Gastroesophageal sphincter (tissue), 4 donors: ENCODE measurements around the gene TTC23. TPM values are rescaled to one million over a fixed set of nuclear protein-coding genes. Genes with fewer than 3 reads are reported as not detected.

Experiments used
- ATAC-seq: fragments of 150-250 bp; one replicate; pipeline ENCODE4 v1.9.1; 2016; ENCODE audit warnings: mild to moderate bottlenecking, moderate library complexity
- H3K27ac ChIP-seq, 4 donors: fragments of 200-600 bp; sonication (generic) in 3 of 4; 1 replicate in 3 of 4; 2 replicates in 1 of 4; pipeline ENCODE4 v1.5.1; 2016 to 2019
- H3K27me3 ChIP-seq: fragments of 200-600 bp; sonication (generic); one replicate; pipeline ENCODE4 v1.5.1; 2019
- H3K36me3 ChIP-seq, 2 donors: fragments of 200-600 bp; sonication (generic); one replicate each; pipeline ENCODE4 v1.5.1; 2019; ENCODE audit warnings: control low read depth in 1 of 2
- H3K4me1 ChIP-seq, 3 donors: fragments of 200-600 bp; sonication (generic); 1 replicate in 2 of 3; 2 replicates in 1 of 3; pipeline ENCODE4 v1.5.1; 2016 to 2019; ENCODE audit warnings: control low read depth in 2 of 3
- H3K4me3 ChIP-seq, 2 donors: fragments of 200-600 bp; sonication (generic); one replicate each; pipeline ENCODE4 v1.5.1; 2019; ENCODE audit warnings: mild to moderate bottlenecking in 1 of 2, moderate library complexity in 1 of 2
- H3K9me3 ChIP-seq, 3 donors: fragments of 200-600 bp; sonication (generic); one replicate each; pipeline ENCODE4 v1.5.1; 2017 to 2019; ENCODE audit warnings: control low read depth in 2 of 3
- CTCF ChIP-seq, 4 experiments: fragments of 200-600 bp in 2 of 4; fragments of 450-650 bp in 2 of 4; sonication (generic) in 1 of 4; IDR thresholded peaks; one replicate each; pipeline ENCODE4 v1.5.1; 2017 to 2019; ENCODE audit warnings: antibody characterized with exemption in 4 of 4, mild to moderate bottlenecking in 2 of 4, moderate library complexity in 2 of 4
- EP300 ChIP-seq: sonication (generic); formaldehyde crosslinking; IDR thresholded peaks from one replicate; pipeline ENCODE4 v1.6.1; 2017; ENCODE audit warnings: antibody characterized with exemption, mild to moderate bottlenecking
- POLR2A ChIP-seq, 2 donors: fragments of 450-650 bp; IDR thresholded peaks; one replicate each; pipeline ENCODE4 v1.6.1; 2017; ENCODE audit warnings: antibody characterized with exemption in 2 of 2, mild to moderate bottlenecking in 2 of 2, moderate library complexity in 1 of 2
- POLR2AphosphoS5 ChIP-seq: sonication (generic); formaldehyde crosslinking; IDR thresholded peaks from one replicate; pipeline ENCODE4 v1.6.1; 2017; ENCODE audit warnings: antibody characterized with exemption
- WGBS, 2 donors: methylation state at CpG; one replicate each; pipeline ENCODE4 v1.1.5; 2018; ENCODE audit warnings: low coverage in 1 of 2; 5-methylcytosine and 5-hydroxymethylcytosine counted together
- total RNA-seq, 4 donors: library from RNA; depleted of rRNA; stranded (reverse); fragments of >200 nt; gene quantifications; one replicate each; pipeline ENCODE4 v1.1.0, GENCODE V29; 2016

The TTC23 gene
- total RNA-seq, 4 donors from 2014 or later: 13.7 to 33.3 (median 20.0) TPM

- no peak overlapping the region for H3K4me3 ChIP-seq
- H3K9me3 ChIP-seq: no peaks in the 10 kb centered on the region
- 50 to 80% methylated on average over 4 to 5 of the region's 7 CpGs for WGBS, 2 donors
- peak; percentile 93 for ATAC-seq
- peaks cover 9 to 89% (median 14%) of the 10 kb centered on the region in 3 donors for H3K4me1 ChIP-seq
- H3K36me3 ChIP-seq: peaks cover 0 to 5% of the 10 kb centered on the region in 2 donors
- TF ChIP-seq POLR2AphosphoS5 (peak; percentile 95), POLR2A (IDR thresholded peaks at IDR 0.05) (no peak)
- peak overlapping the region; percentile 84 to 99 (median 98) for H3K27ac ChIP-seq
- H3K27me3 ChIP-seq: no peaks in the 10 kb centered on the region
Measured at GRCh38 chr15:99143655-99144610, 105.4 kb downstream of the TTC23 start.

GRCh38 chr15:99143242-99143641 is 106.1 kb downstream of the TTC23 start:
- no peak overlapping the region for H3K4me3 ChIP-seq
- no peaks in the 10 kb centered on the region for H3K27me3 ChIP-seq
- H3K36me3 ChIP-seq: peaks cover 0 to 10% of the 10 kb centered on the region in 2 donors
- H3K4me1 ChIP-seq: peaks cover 9 to 88% (median 14%) of the 10 kb centered on the region in 3 donors
- TF ChIP-seq CTCF (IDR thresholded peaks at IDR 0.05) (no peak), POLR2AphosphoS5 (no peak), POLR2A (IDR thresholded peaks at IDR 0.05) (no peak), EP300 (no peak)
- H3K27ac ChIP-seq: peak overlapping the region; percentile 84 to 99 (median 98)
- ATAC-seq: peak; percentile 6
- H3K9me3 ChIP-seq: no peaks in the 10 kb centered on the region
- 11 to 19% methylated on average over 3 of the region's 3 CpGs for WGBS, 2 donors

GRCh38 chr15:99142562-99142961 is 106.8 kb downstream of the TTC23 start:
- peaks cover 9 to 89% (median 14%) of the 10 kb centered on the region in 3 donors for H3K4me1 ChIP-seq
- H3K9me3 ChIP-seq: no peaks in the 10 kb centered on the region
- TF ChIP-seq POLR2AphosphoS5 (no peak), EP300 (no peak), CTCF (IDR thresholded peaks at IDR 0.05) (no peak), POLR2A (IDR thresholded peaks at IDR 0.05) (no peak)
- ATAC-seq: no peak
- peak overlapping the region; percentile 84 to 99 (median 98) for H3K27ac ChIP-seq
- peaks cover 0 to 16% of the 10 kb centered on the region in 2 donors for H3K36me3 ChIP-seq
- WGBS, 2 donors: 57% methylated on average over 5 of the region's 5 CpGs
- no peak overlapping the region for H3K4me3 ChIP-seq
- H3K27me3 ChIP-seq: no peaks in the 10 kb centered on the region

- WGBS, 2 donors: 40 to 58% methylated on average over 1 to 2 of the region's 4 CpGs
- ATAC-seq: no peak
- no peaks in the 10 kb centered on the region for H3K9me3 ChIP-seq
- peaks cover 0 to 22% of the 10 kb centered on the region in 2 donors for H3K36me3 ChIP-seq
- no peaks in the 10 kb centered on the region for H3K27me3 ChIP-seq
- no peak overlapping the region for H3K4me3 ChIP-seq
- TF ChIP-seq CTCF (IDR thresholded peaks at IDR 0.05) (no peak), POLR2AphosphoS5 (peak; percentile 1)
- peak overlapping the region; percentile 84 to 99 (median 98) for H3K27ac ChIP-seq
- peaks cover 9 to 89% (median 14%) of the 10 kb centered on the region in 3 donors for H3K4me1 ChIP-seq
Measured at GRCh38 chr15:99141943-99142342, 107.4 kb downstream of the TTC23 start.

GRCh38 chr15:99140590-99140989 is 108.8 kb downstream of the TTC23 start:
- Histone ChIP-seq H3K36me3 (peaks cover 0 to 36% of the 10 kb centered on the region in 2 donors), H3K27ac (peak overlapping the region; percentile 10 to 98 (median 97)), H3K9me3 (no peaks in the 10 kb centered on the region), H3K4me3 (no peak overlapping the region), H3K4me1 (peaks cover 9 to 89% (median 14%) of the 10 kb centered on the region in 3 donors), H3K27me3 (no peaks in the 10 kb centered on the region)
- WGBS, 2 donors: 86 to 92% methylated on average over 3 to 4 of the region's 4 CpGs
- ATAC-seq: no peak
- TF ChIP-seq POLR2A (IDR thresholded peaks at IDR 0.05): no peak
- peak; percentile 5 for TF ChIP-seq POLR2AphosphoS5
- no peak for TF ChIP-seq CTCF (IDR thresholded peaks at IDR 0.05)
